Keratinocyte (primary cell): ENCODE data around the gene RCSD1. TPM values are rescaled to one million over a fixed set of nuclear protein-coding genes. Genes with fewer than 3 reads are reported as not detected.

Source experiments
- DNase-seq: peaks from one replicate; pipeline ENCODE4 v3.0.0-alpha.2; 2011; ENCODE audit warnings: low read depth, missing footprints, low spot score
- FAIRE-seq: peaks from 2 replicates; lab custom pipeline; 2011; peaks lifted over from hg19 to GRCh38; lab: Jason Lieb, UNC
- H2AFZ ChIP-seq: 2 replicates; pipeline ENCODE4 v1.6.0; 2012; ENCODE audit warnings: low read length, control low read depth, inconsistent platforms; ENCODE audit not compliant: control insufficient read depth
- H3K27ac ChIP-seq: 2 replicates; pipeline ENCODE4 v1.5.1; 2011; ENCODE audit warnings: low read length; ENCODE audit not compliant: control insufficient read depth, insufficient read depth
- H3K27me3 ChIP-seq: 3 replicates; pipeline ENCODE4 v1.6.0; 2011; ENCODE audit warnings: low read length; ENCODE audit not compliant: control insufficient read depth, insufficient read depth; ENCODE audit errors: extremely low read depth
- H3K36me3 ChIP-seq, 2 experiments: 2 replicates in 1 of 2; 3 replicates in 1 of 2; pipeline ENCODE4 v1.5.1; 2011; ENCODE audit warnings: low read length in 2 of 2, mild to moderate bottlenecking in 1 of 2; ENCODE audit not compliant: control insufficient read depth in 2 of 2, insufficient read depth in 2 of 2; ENCODE audit errors: extremely low read depth in 1 of 2
- H3K4me1 ChIP-seq: 3 replicates; pipeline ENCODE4 v1.5.1; 2011; ENCODE audit warnings: low read length; ENCODE audit not compliant: control insufficient read depth, insufficient read depth; ENCODE audit errors: extremely low read depth
- H3K4me2 ChIP-seq: 3 replicates; pipeline ENCODE4 v1.6.0; 2011; ENCODE audit warnings: low read depth, low read length; ENCODE audit not compliant: control insufficient read depth, insufficient read depth; ENCODE audit errors: extremely low read depth
- H3K4me3 ChIP-seq, 3 experiments: fragments of 200-600 bp in 1 of 3; sonication (generic) in 1 of 3; 2 replicates in 2 of 3; 3 replicates in 1 of 3; pipeline ENCODE4 v1.5.1; 2011 to 2016; ENCODE audit warnings: low read length in 3 of 3, mild to moderate bottlenecking in 3 of 3, control low read depth in 2 of 3, inconsistent platforms in 1 of 3, low read depth in 1 of 3, mixed read lengths in 1 of 3, mixed run types in 1 of 3, moderate library complexity in 1 of 3; ENCODE audit not compliant: control insufficient read depth in 2 of 3, insufficient read depth in 2 of 3; ENCODE audit errors: extremely low read depth in 1 of 3
- H3K79me2 ChIP-seq: 2 replicates; pipeline ENCODE4 v1.6.0; 2012; ENCODE audit warnings: low read length; ENCODE audit not compliant: control insufficient read depth, insufficient read depth
- H3K9ac ChIP-seq: 3 replicates; pipeline ENCODE4 v1.6.0; 2011; ENCODE audit warnings: low read length; ENCODE audit not compliant: control insufficient read depth, insufficient read depth; ENCODE audit errors: extremely low read depth
- H3K9me1 ChIP-seq: 3 replicates; pipeline ENCODE4 v1.6.0; 2011; ENCODE audit warnings: low read length; ENCODE audit not compliant: control insufficient read depth, insufficient read depth; ENCODE audit errors: extremely low read depth
- H3K9me3 ChIP-seq: 2 replicates; pipeline ENCODE4 v1.5.1; 2012; ENCODE audit warnings: low read depth, low read length; ENCODE audit not compliant: control insufficient read depth
- H4K20me1 ChIP-seq: 3 replicates; pipeline ENCODE4 v1.6.0; 2011; ENCODE audit warnings: low read length; ENCODE audit not compliant: control insufficient read depth, insufficient read depth; ENCODE audit errors: extremely low read depth
- CTCF ChIP-seq, 3 experiments: IDR thresholded peaks in 1 of 3; conservative IDR thresholded peaks in 1 of 3; optimal IDR thresholded peaks in 1 of 3; 2 replicates in 2 of 3; 3 replicates in 1 of 3; pipeline versions ENCODE3 to v1.5.1; 2011; ENCODE audit warnings: low read length in 3 of 3, mild to moderate bottlenecking in 3 of 3, moderate library complexity in 2 of 3, control low read depth in 1 of 3, inconsistent platforms in 1 of 3; ENCODE audit not compliant: insufficient read depth in 2 of 3; ENCODE audit errors: extremely low read depth in 1 of 3
- EZH2 ChIP-seq: IDR thresholded peaks from one replicate; pipeline ENCODE4 v1.6.1; 2012; ENCODE audit warnings: inconsistent platforms, mild to moderate bottlenecking, low read length, moderate library complexity
- dilution Hi-C: fragments of 300-500 bp; cut with MboI; formaldehyde crosslinking; loops from one replicate; pipeline ENCODE4 v1.7.0; 2020; ENCODE audit warnings: low sequenced_read_pairs; ENCODE audit not compliant: extremely low pct_ligation_motif_present
- polyA plus RNA-seq, 5 experiments: library from polyadenylated mRNA; depleted of rRNA in 3 of 5; stranded (reverse) in 3 of 5; stranded (forward) in 1 of 5; unstranded in 1 of 5; fragments of >200 nt; gene quantifications; 1 replicate in 1 of 5; 2 replicates in 3 of 5; 3 replicates in 1 of 5; pipeline versions ENCODE4 v1.2.1 to v1.2.3, GENCODE V29; 2011 to 2012; ENCODE audit warnings: missing spikeins in 2 of 5, low read depth in 1 of 5, low replicate concordance in 1 of 5

The RCSD1 gene
- polyA plus RNA-seq, 1 donor (not counting 4 experiments of a cell fraction or from before 2014, with no cell fraction given): 0.03 TPM

GRCh38 chr1:167627865-167628641, 2.0 kb upstream of the RCSD1 start:
- Histone ChIP-seq H3K9me3 (no peaks in the 10 kb centered on the region), H3K27ac (no peak overlapping the region), H3K27me3 (peaks cover 15% of the 10 kb centered on the region), H3K79me2 (no peaks in the 10 kb centered on the region), H2AFZ (no peak overlapping the region), H3K4me3 (no peak overlapping the region), H3K9ac (no peak overlapping the region), H4K20me1 (no peaks in the 10 kb centered on the region), H3K4me1 (peaks cover 4% of the 10 kb centered on the region), H3K9me1 (no peaks in the 10 kb centered on the region), H3K36me3 (no peaks in the 10 kb centered on the region), H3K4me2 (no peak overlapping the region)
- no peak for FAIRE-seq
- dilution Hi-C loops: no loop called here
- TF ChIP-seq CTCF (optimal IDR thresholded peaks at IDR 0.05 in 1 of 3, IDR thresholded peaks at IDR 0.05 in 1 of 3, conservative IDR thresholded peaks at IDR 0.05 in 1 of 3; ENCODE audit: extremely low read depth in 1 of 3, insufficient read depth in 2 of 3, low read length in 3 of 3): no peak
- TF ChIP-seq EZH2: no peak
- DNase-seq: no peak

- dilution Hi-C loops: no loop called here
- no peak overlapping the region for H3K27ac ChIP-seq
Observed at GRCh38 chr1:167628741-167629515, 1.1 kb upstream of the RCSD1 start.

More at GRCh38 chr1:167628741-167629515, 1.1 kb upstream of the RCSD1 start:
- DNase-seq (no peak), FAIRE-seq (no peak)
- peaks cover 15% of the 10 kb centered on the region for H3K27me3 ChIP-seq
- H3K36me3 ChIP-seq: no peaks in the 10 kb centered on the region
- no peaks in the 10 kb centered on the region for H4K20me1 ChIP-seq
- peaks cover 4% of the 10 kb centered on the region for H3K4me1 ChIP-seq
- no peak overlapping the region for H3K9ac ChIP-seq
- no peaks in the 10 kb centered on the region for H3K79me2 ChIP-seq
- no peaks in the 10 kb centered on the region for H3K9me1 ChIP-seq
- TF ChIP-seq EZH2 (no peak), CTCF (optimal IDR thresholded peaks at IDR 0.05 in 1 of 3, IDR thresholded peaks at IDR 0.05 in 1 of 3, conservative IDR thresholded peaks at IDR 0.05 in 1 of 3; ENCODE audit: extremely low read depth in 1 of 3, insufficient read depth in 2 of 3, low read length in 3 of 3) (no peak)
- no peaks in the 10 kb centered on the region for H3K9me3 ChIP-seq
- H3K4me2 ChIP-seq: no peak overlapping the region
- H3K4me3 ChIP-seq: no peak overlapping the region
- H2AFZ ChIP-seq: no peak overlapping the region
